Lung microvascular endothelial cell (primary cell): ENCODE measurements around the gene RAD51D. TPM values are rescaled to one million over a fixed set of nuclear protein-coding genes. Genes with fewer than 3 reads are reported as not detected.
"Not testable (repeated sequence)": the region's sequence is repeated elsewhere in the genome, so short reads cannot be mapped to it uniquely, and the experiment has no call there.

Experiments
- DNase-seq, 2 donors: peaks; one replicate each; pipeline versions ENCODE4 v3.0.0 to v3.0.0-alpha.2; 2010; ENCODE audit warnings: low read depth in 2 of 2
- total RNA-seq: library from RNA; depleted of rRNA; stranded (reverse); fragments of >200 nt; gene quantifications from 2 replicates; pipeline ENCODE4 v1.2.1, GENCODE V29; 2014

Gene RAD51D
- 6.0 and 7.4 TPM in 2 replicates for total RNA-seq

- peak; percentile 75 to 86 for DNase-seq
Measured at GRCh38 chr17:35119370-35120165, at the start of gene RAD51D. Gene RAD51D, minus strand, starts transcription at chr17:35119860. Its CDS starts 247 bp downstream, at chr17:35119613.

- DNase-seq: peak in 1 of 2 donors; percentile 62
Measured at GRCh38 chr17:35167666-35168065, 48.0 kb upstream of the RAD51D start.

- DNase-seq: no peak
Measured at GRCh38 chr17:35167046-35167445, 47.4 kb upstream of the RAD51D start.

DNA sequence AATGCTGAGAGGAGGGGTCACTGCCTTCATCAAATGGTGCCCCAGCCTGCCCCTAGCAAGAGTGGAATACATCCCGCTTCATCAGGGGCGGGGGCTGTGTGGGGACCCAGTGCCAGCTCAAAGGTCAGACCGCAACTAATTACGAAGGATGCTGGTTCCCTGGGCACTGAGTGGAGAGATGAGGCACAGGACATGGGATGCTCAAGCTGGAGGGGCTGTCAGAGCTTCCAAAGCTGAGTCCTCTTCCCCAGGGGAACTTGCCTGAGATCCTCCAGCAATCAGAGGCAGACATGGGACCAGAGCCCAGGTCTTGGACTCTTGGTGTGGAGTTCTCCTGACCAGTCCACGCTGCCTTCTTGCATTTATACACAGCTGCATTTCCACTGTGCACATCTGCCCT, 46.9 kb upstream of the RAD51D start:
- DNase-seq: no peak

GRCh38 chr17:35164716-35165115, 45.1 kb upstream of the RAD51D start:
- DNase-seq: no peak

DNA sequence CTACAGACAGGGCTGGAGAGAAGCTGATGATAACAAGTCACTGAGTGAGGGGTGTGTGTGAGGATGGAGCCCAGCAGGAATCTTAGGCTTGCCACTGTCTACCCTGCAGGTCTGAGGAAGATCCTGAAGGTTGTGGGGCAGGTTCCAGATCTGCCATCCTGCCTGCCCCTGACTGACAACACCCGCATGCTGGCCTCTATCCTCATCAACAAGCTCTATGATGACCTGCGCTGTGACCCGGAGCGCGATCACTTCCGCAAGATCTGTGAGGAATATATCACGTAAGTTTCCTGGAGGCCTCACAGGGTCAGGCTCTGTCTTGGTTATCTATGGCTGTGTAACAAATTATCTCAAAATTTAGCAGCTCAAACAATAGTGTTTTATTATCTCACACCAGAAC, 44.2 kb upstream of the RAD51D start:
- DNase-seq: no peak

GRCh38 chr17:35162755-35163154, 43.1 kb upstream of the RAD51D start:
- no peak for DNase-seq

DNA sequence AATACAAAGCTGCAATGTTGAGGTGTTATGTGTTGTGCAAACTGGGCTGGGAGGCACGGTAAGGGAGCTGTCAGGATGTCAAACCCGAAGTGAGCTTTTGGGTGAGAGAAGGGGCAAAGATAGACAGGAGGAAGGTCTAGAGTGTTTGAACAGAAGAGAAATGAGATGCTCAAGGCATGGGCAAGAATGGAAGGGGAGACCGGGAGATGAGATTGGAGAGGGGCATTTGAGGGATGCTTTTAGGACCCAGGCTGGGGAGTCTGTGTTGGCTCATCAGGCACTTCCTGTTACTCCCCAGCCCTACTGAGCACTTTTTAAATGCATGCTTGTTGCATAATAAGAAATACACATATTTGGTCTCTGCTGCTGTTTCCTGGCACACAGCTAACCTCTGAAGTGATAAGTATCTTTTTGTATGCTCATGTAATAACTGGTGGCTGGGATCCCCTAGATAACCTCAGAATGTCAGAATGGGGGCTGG, 41.7 kb upstream of the RAD51D start:
- no peak for DNase-seq

DNA sequence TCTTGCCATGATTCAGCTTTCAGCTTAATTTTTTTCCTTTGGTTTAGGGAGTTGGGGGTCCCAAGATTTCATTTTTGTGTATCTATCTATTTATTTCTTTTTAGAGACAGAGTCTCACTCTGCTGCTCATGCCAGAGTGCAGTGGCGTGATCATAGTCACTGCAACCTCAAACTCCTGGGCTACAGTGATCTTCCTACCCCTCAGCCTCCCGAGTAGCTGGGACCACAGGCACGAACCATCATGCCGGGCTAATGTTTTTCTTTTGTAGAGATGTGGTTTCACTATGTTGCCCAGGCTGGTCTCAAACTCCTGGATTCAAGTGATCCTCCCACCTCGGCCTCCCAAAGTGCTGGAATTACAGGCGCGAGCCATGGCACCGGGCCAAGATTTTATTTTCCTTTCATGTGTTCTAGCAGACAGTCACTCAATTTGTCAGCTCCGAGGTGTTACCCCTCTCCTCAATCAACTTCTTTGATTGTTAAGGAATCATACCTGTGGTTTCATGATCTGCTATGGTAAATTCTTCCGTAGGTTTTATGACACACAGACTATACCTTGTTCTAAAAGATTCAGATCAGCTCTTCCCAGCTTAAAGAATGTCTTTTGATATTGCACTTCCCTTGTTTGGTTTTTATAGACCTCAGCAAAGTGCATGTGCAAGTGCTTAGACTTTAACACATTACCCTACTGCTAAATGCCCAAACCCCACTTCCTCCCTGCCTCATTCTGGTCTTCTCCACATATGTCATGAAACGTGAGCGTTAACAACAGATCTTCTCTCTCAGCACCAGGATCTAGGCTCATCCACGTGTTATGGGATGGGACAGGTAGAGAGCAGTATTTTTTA, 40.9 kb upstream of the RAD51D start:
- DNase-seq: no peak

DNA sequence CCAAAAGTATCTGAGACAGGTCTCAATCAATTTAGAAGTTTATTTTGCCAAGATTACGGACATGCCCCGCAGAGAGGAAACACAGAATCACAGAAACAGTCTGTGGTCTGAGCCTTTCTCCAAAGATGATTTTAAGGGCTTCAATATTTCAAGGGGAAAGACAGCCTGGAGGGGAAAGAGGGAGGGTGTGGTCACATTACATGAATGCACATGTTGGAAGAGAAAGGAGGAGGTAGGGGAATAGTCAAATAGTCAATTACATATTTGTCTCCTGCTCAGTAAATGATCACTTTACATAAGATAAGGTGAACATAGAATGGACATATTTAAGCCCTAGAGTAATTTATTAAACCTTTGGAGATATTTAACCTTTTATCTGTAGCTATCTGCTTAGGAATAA, 40.3 kb upstream of the RAD51D start:
- DNase-seq: no peak

DNA sequence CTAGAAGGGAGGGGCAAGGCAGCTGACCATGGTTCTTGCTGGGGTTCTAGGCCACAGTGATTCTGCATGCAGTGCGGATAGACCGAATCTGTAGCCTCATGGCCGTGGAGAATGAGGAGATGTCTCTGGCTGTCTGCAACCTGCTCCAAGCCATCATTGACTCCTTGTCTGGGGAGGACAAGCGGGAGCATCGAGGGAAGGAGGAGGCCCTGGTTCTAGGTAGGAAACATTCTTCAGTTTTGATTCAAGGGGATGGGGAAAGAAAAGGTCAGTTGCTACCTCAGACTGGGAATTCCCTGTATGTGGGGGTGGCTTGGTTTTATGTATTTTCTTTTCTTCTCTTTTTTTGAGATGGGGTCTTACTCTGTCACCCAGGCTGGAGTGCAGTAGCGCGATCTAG, 35.6 kb upstream of the RAD51D start:
- DNase-seq: no peak

DNA sequence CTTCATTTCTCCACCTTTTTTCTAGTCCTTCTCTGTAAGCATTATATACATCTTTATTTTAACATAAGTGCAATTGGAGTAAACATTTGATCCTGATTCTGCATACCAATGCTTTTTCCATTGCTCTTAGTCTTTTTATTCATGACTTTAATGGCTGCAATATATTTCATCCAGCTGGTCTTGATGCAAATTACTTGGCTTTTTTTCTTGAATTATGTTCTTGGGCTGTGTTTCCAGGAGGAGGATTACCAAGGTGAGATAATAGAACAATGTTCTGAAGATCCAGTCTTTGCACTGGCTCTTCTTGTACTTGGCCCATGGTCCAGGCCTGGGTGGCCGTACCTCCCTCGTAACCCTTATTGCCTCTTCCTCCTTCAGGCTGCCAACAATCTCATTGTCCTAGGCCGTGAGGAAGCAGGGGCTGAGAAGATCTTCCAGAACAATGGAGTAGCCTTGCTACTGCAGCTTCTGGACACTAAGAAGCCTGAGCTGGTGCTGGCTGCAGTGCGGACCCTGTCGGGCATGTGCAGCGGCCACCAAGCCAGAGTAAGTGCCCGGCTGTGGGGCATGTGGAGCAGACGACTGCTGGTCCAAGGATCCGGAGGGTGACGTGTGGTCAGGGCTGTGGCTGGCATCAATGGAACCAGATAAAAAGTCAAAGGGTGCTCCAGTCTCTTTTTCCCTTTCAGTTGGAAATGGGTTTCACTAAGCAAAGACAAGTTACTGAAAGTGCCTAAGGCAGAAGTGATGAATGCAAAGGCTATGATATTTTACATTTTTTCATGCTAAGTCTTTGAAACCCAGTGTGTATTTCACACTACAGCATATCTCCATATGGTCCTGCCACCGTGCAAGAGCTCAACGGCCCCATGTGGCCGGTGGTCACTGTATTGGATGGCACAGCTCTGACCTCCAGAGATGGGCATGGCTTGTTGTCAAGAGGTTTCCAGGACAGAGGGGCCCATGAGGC, 34.8 kb upstream of the RAD51D start:
- no peak for DNase-seq

- no peak for DNase-seq
Measured at GRCh38 chr17:35152421-35153140, 32.9 kb upstream of the RAD51D start.

- not testable (repeated sequence) for DNase-seq
Measured at GRCh38 chr17:35151080-35151479, 31.4 kb upstream of the RAD51D start.

- no peak for DNase-seq
Measured at GRCh38 chr17:35149941-35150340, 30.3 kb upstream of the RAD51D start.

DNA sequence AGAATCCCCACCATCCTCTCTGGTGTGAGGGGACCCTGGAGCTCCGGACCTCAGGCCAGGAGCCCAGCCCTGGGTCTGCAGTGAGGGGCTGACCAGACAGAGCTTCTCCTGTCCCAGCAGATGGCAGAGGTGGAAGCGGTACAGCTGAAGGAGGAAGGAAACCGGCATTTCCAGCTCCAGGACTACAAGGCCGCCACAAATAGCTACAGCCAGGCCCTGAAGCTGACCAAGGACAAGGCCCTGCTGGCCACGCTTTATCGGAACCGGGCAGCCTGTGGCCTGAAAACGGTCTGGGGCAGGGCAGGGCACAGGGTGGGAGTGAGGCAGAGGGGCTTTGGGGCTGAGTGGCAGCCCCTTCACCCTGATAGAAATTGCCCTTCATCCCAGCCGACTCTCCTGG, 28.5 kb upstream of the RAD51D start:
- no peak for DNase-seq

GRCh38 chr17:35147375-35147905, 27.8 kb upstream of the RAD51D start, which contains the start of gene UNC45B:
Gene UNC45B, plus strand, starts transcription at chr17:35147817. Its CDS starts 447 bp downstream, at chr17:35148264.
- no peak for DNase-seq

DNA sequence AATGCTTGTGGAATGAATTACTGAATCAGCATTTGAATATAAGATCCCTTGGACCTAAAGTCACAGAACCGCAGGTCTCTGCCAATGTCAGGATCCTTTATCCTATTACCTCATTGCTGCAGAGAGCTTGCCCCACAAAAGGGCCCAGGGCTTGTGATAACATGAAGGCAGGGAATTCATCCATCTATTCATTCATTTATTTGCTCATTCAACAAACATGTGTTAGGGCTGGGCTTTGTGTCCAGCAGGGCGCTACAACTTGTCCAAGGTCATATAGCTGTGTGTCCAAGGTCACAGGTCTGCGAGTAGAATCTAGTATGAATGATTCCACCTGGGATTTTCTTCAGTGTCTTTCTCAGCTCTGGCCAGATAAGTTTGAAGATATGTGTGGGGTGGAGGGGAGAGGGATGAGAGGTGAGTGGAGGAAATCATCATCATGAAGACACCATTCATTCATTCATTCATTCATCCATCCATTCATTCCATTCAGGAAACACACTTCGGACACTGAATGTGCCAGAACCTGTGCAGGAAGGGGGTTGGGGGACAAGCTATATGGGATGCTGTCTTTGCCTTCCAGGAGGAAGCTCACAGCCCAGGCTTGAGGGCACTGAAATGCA, 26.7 kb upstream of the RAD51D start:
- no peak for DNase-seq

DNA sequence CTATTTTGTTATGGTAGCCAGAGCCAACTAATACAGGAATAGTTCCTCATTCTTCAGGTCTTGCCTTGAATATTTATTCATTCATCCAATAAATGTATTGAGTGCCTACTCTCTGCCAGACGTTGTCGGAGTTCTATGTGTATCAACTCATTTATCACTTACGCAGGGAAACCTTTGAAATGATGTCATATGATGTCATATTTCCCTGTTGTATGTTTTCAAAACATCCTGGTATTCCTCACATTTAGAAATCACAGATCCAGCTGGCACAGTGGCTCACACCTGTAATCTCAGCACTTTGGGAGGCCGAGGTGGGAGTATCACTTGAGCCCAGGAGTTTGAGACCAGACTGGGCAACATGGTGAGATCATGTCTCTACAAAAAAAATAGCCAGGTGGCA, 25.2 kb upstream of the RAD51D start:
- DNase-seq: no peak

DNA sequence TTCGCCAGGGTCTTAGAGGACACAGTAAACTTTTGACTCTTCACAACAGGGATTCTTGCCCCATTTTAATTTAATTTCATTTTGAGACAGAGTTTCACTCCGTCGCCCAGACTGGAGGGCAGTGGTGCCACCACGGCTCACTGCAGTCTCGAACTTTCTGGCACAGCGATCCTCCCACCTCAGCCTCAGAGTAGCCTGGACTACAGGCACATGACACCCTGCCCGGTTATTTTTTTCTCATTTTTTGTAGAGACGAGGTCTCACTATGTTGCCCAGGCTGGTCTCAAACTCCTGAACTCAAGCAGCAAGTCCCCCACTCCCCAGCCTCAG, 22.8 kb upstream of the RAD51D start:
- no peak for DNase-seq
